Stimulated activated CD8-positive, alpha-beta memory T cell treated with anti-CD3 and anti-CD28 coated beads, Interleukin-7, amount 100 ng/mL, for 4 hours (primary cell): Measurements from ENCODE around the gene CRKL.

Experiments used
- DNase-seq, 2 donors: peaks; one replicate each; pipeline ENCODE4 v3.0.0-alpha.2; 2020; ENCODE audit warnings: low read depth in 2 of 2

The CRKL gene

DNA sequence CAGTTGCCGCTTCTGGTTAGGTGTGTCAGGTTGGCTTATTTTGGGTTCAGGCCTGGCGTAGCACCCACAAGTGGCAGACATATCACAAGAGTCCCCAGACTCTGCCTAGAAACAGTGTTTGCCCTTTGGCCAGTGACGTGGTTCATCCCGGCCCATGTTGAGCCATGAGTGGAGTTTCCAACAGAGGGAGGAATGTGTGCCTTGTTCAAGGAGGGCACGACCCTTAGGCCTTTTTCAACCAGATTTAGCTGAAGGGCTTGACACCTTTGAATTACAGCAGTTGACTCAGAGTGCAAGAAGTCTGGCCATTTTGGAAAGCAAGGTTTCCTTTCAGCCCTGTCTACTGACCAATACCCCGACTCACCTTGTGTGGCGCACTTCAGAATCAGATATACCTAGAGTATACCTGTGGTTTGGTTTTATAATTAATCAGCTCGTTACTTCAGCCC, 34.7 kb downstream of the CRKL start:
- DNase-seq, result no peak

DNA sequence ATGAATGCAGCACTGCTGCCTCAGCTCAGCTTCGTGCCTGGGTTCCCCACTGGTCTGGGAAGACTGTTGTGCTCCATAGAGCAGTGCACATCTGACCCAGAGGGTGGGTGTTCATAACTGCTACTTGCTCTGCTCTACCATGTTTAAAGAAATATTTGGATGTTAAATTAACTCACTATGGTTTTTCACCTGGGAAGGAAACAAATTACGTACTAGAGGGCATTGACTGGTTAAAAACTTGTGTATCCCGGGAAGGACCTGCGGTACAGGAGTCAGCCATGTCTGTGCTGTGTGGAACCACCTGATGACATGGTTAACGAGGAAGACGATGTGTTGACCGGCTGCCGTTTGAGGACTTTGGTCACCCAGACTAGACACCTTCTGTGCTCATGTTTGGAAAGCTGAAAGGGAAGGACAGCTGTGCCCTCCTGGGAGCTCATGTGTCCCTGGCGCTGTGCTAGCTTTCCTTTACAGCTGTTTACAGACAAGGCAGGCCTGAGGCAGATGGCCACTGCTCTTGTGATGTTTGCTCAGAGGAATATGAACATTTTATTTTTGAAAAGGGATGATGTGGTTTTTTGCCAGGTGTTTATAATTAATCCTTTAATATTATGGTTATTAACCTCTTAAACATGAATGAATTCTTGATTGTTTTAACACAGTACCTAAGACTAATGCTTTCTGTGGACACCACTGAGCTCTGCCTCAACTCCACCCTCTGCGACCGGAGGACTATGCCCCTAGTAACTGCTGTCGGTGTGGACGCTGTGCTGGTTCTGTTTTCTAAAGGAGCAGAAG, 35.5 kb downstream of the CRKL start:
- DNase-seq, result no peak

DNA sequence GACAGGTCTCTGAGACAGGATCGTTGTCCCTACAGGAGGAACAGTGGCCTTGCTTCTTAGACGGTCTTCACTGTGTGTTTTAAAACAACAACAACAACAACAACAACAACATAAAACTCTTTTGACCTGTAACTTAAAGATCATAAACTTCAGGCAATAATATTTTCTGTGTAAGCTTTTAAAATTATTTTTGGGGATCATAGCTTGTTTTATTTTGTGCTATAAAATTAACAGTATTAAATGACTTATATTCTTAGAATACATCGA, 36.1 kb downstream of the CRKL start:
- no peak for DNase-seq

DNA sequence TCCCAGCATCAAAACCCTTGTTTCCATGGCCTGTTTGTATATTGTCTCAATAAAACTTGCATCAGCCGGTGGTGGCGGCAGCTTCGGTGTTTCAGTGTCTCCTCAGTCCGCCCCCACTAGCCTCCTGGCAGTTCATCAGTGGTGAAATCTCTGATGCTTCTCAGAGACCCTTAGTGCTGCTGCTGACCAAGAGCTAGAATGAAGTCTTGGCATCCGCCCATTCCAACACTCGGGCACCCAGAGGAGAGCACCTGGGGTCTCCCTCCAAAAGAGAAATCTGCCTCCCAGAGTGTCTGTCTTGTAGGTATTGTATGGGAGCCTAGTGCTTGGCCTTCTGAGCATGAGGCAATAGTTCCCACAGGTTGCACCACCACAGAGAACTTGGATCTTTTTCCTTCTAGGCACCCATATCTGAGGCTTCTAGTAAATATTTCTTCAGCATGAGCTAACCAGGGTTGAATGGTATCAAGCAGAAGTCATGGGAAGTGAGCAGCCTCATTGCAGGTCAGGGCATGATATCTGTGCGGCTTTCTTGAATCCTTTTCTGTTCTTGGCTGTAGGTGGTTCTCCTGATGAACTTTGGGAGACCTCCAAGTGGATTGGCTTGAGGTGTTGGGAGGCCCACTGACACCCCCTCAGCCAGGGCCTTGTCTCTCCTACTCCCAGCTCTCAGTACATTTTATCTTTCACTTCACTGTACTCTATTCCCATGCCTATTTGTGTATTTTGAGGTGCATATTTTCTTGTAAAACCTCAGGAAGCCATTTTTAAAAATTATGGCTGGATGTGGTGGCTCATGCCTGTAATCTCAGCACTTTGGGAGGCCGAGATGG, 36.7 kb downstream of the CRKL start:
- DNase-seq, result no peak

DNA sequence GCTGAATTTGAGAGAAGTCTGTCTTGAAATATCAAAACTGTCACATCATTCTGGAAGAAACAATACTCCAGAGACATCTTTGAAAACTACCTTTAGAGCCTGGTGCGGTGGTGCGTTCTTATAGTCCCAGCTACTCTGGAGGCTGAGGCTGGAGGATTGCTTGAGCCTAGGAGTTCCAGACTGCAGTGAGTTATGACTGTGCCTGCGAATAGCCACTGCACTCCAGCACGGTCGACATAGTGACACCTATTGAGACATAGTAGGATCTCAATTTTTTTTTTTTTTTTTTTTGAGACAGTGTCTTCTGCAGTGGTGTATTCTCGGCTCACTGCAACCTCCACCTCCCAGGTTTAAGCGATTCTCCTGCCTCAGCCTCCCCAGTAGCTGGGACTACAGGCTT, 38.3 kb downstream of the CRKL start:
- no peak for DNase-seq

DNA sequence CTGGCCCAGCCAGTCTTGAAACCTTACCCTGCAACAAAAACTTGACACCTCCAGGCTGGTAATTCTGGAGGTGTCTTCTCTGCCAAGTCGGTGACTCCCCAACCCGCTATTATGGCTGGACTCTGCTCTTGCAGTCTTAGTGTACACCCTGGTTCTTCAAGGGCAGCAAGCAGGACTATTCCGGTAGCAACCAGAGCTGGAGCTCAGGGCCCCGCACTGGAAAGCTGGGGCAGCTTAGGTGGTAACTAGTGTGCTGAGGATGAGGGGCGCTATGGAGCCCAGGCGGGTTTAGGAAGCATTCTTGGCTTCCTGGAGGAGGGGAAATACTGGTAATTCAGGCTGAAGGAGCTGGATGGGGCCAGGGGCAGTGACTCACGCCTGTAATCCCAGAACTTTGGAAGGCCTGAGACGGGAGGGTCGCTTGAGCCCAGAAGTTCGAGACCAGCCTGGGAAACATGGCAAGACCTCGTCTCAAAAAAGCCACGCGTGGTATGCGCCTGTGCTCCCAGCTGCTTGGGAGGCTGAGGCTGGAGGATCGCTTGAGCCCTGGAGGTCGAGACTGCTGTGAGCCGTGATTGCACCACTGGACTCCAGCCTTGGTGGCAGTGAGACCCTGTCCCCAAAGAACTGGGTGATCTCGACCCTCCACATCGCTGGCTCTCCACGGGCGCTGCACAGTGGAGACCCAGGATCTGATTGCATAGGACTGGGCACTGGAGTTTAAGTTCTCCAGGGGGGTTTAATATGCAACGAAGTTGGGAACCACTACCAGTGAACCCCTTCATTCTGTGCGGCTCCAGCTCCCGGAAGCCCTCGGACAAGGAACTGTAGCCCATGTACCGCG, 39.3 kb downstream of the CRKL start:
- DNase-seq, result no peak

DNA sequence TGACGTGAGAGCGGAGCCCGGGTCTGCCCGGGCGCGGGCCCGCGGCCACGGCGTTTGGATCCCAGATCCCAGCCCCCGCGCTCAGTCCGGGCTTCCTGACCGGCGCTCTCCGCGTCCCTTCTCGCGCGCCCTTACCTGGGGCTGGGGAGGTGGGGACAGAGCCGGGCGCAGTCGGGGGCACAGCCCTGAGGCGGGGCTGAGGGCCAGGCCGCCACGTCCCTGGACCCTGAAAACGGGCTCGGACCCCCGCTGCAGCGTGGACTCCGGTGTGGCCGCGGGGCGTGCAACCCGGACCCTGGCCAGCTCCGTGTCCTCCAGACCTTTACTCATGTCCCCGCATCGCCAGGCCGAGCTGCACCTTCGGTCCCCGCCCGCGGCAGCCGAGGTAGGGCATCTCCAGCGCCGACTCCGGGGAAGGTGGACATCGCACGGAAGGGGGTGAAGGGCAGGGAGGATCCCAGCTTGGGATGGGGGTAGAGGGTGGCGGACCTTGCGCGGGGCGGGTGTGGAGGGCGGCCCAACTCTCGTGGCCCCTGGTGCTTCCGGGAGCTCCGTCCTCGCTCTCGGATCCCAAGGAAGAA, 40.0 kb downstream of the CRKL start:
- DNase-seq, result no peak

DNA sequence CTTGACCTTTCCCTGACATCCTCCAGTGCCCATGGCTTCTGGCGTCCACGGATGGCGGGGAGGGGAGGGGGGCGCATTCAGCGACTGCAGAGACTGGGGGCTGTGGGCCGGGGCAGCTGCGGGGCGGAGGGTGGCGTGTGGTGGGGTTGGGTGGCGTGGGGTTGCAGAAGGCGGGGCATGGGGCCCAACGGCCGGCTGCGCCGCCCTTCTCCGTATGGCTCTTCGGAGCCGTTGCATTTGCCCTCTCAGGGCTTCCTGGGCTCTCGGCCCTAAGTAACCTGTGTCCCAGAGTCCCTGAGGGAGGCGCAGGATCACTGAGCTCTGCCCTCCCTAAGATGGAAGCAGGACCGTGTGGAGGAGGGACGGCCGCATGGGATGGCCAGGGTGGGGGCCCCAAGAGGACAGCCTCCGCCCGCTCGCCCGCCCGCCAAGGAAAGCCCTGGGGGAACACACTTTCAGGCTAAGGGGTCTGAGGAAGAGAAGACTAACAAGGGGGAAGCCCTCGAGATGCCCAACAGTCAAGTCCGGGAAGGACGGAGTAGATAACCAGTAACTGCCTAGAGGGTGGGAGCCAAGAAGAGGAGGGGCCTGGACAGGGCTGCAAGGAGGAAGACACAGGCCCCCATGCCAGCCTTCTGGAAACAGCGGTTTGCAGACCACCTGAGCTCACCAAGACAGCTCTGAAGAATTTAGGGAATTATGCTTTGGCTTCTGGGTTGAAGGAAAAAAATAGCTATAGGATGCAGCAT, 40.6 kb downstream of the CRKL start:
- DNase-seq, result no peak

DNA sequence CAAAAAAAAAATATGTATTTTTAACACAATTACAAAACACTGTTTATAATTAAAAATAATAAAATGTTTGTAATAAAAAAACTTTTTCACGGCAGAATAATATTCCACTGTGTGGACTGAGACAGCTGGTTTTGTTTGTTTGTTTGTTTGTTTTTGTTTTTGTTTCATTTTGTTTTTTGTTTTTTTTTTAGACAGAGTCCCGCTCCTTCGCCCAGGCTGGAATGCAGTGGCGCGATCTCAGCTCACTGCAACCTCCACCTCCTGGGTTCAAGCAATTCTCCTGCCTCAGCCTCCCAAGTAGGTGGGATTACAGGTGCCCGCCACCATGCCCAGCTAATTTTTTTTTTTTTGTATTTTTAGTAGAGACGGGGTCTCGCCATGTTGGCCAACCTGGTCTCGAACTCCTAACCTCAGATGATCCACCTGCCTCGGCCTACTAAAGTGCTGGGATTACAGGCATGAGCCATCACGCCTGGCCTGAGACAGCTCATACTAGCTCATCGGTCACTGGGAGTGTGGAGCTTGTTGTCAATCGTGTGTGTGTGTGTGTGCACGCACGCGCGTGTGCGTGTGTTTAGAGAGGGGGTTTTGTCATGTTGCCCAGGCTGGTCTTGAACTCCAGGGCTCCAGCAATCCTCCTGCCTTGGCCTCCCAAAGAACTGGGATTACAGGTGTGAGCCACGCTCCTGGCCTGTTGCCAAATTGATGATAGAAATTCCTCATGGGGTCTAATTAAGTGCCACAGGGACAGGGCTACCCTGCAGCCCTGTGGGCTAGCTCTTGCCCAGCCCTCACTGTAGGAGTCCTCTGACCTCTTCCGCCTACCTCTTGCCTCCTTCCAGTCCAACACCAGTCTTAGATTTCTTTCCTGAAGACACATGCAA, 42.6 kb downstream of the CRKL start:
- no peak for DNase-seq

DNA sequence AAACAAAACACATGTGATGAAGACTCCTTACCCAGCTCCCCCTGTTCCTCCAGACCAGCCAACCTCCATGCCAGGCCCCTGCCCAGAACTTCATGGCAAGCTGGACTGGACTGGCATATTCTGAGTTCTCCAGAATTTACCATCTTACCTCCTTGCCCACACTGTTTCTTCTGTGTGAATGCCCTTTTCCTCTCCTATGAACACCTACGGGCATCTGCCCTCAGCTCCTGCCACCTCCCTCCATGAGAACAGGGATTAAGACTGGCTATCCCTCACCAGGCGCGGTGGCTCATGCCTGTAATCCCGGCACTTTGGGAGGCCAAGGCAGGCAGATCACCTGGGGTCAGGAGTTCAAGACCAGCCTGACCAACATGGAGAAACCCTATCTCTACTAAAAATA, 43.4 kb downstream of the CRKL start:
- DNase-seq, result no peak

DNA sequence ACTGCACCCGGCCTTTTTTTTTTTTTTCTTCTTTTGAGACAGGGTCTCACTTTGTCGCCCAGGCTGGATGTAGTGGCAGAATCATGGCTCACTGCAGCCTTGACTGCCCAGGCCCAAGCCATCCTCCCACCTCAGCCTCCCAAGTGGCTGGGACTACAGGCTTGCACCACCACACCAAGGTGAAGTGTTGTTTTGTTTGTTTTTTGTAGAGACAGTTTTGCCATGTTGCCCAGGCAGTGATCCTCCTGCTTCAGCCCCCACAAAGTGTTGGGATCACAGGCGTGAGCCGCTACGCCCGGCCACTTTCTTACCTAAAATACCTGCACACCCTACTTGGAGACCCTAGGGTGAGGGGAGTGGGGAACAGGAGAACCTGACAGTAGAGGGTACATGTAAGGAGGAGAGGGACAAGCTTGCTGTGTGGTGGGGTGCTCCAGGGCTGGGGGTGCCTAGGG, 45.3 kb downstream of the CRKL start:
- no peak for DNase-seq

DNA sequence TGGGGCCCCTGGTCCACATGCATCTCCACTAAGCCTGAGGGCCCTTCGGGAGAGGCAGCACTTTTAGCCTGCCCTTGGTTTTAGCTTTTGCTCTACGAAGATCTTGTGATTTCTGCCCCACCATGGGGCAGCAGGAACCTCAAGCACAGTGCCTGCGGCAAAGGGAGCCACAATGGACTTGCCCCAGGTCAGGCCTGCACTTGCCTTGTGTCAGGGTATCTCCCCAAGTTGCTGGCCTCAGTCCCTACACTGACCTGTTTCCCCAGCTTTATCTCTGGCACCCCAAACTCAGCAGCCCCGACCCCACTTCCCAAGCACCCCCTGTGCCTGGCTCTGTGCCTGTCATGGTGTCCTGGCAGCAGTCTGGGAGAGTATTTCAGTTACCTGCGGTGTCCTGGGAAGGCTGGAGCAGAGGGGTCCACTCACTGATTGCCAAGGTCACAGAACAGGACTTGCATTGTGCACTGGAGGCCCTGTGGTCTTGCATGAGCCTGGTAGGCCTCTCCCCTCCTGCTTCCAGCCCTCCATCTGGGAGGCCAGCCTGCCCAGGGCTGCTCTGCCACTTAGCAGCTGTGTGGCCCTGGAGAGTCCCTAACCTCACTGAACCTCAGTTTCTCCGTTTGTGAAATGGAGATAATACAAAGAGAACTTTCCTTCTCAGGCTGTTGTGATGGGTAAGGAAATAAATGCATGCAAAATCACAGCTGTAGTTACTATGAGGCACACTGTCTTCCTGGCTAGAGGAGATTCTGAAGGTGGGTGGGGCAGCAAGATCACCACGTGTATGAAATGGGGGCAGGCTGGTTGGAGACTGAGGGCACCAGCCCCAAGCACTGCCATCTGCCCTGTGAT, 46.2 kb downstream of the CRKL start:
- DNase-seq, result no peak

DNA sequence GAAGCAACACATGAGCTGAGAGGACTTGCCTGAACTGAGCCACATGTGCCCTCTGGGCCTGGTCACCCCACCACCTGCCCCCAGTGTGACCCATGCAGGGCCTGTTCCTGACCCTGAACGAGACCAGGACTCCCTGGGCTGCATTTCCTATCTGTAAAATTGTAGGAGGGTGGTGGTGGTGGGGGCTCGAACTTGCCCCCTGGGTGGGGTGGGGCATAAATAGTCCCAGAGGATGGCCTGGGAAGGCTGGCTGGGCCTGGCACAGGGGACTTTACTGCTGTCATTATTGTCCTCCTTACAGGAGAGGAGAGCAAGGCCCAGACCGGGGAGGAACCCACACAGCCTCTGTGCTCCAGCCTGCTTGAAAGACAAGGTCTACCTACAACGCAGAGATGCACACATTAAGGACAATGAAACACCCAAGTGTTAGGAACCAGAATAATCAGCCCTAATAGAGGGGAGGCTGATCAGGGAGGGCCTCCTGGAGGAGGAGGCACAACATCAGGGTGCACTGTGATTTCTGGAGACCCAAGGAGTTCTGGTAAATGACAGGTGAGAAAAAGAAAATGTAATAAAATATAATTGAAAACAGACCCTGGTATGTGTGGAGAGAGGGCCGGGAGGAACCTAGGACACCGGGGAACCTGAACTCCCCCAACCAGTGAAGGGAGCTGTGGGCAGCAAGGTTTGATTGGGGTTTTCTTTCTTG, 47.0 kb downstream of the CRKL start:
- DNase-seq, result no peak

DNA sequence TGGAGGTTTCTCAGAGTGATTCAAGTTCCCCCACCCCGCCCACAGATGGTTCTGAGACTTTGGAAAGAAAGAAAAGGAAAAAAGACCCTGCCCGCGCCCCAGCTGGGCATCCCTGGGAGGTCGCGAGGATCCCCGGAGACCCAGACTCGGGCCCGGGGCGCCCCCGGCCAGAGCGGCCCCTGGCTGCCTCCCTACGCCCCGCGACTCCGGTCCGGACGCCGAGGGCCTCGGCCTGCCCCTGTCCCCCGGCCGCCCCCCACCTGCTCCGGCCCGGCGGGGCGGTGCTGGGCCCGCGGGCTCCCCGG, 47.5 kb downstream of the CRKL start:
- DNase-seq, result no peak

DNA sequence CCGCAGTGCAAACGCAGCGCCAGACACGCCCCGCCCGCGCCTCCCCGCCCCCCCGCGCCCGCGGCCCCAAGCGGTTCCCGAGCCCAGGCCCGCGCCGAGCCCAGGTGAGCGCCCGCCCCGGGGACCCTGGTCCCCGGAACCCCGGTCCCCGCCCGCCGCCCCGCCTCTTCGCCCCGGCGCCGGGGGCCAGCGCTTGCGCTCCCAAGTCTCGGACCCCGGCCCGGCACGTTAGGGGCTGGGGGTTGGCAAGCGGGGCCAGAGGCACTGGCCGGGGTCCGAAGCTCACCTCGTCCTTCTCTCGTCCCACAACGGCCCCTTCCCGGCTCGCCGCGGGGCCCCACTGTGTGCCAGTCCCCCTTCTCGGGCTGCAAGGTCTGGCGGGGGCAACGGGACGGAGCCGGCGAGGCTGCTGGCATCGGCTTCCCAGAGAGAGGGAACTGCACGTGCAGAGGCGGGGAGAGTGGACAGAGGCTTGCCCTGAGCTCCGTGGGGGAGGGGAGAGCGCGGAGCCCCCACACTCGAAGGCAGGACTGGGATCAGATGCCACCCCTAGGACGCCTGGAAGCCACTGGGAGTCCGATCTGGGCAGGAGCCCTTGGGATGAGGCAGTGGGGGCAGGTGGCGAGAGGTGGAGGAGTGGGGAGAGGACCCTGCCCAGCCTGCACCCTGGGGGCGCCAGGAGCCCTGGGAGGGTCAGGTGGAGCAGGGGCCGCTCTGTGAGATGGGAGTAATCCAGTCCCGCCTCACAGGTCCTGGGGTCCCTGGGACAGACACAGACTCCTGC, 48.1 kb downstream of the CRKL start:
- DNase-seq, result no peak

DNA sequence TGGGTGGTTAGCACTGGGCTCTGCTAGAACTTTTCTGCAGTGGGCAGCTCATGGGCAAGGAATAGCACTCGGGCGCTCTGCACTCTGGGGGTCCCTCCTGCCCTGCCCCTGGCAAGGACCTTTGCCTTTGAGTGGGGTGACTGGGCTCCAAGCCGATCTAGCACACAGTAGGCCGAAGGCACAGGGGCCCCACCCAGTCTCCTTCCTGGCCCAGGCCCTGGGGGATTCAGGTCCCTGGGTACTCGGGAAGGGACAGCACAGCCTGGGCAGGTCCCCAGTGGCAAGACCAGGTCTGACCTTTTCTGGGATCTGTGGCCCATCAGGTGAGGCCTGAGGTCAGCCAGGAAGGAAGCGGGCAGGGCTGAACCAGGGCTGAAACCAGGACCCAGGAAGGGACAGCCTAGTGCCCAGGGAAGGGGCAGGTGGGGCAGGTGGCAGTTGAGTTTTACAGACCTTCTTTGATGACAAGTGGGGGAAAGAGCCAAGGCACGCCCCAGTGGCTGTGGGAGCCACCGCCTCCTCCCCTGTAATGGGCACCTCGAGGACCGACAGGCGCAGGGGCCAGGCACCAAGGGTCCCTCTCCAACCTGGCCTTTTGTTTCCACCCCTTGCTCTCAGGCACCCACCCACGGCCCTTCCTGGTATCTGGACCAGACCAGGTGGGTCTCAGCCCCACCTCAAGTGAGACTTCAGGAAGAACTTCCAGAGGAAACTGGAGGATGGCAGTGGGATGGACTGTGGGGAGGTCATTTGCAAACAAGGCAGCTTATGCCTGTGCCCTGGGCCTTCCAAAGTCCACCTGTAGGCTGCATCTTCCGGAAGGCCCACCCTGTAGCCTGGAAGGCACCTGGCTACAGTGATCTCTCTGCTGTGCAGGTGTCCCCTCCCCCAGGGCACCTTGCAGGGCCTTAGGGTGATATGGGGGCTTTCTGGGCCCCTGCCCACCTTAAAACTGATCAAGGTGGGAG, 49.0 kb downstream of the CRKL start:
- no peak for DNase-seq
